ENCODE data around the gene AASDHPPT. TPM values are rescaled to one million over a fixed set of nuclear protein-coding genes. Genes with fewer than 3 reads are reported as not detected.
A peak's percentile ranks its signal among the peaks of the same experiment; 100 is the strongest.

Gene AASDHPPT
- total RNA-seq, 1 experiment from 2014 or later, result 69.0 TPM

- Histone ChIP-seq H3K4me3 (ENCODE audit: insufficient read depth, low read depth, low read length) (no peak overlapping the region), H3K27me3 (ENCODE audit: control insufficient read depth, insufficient read depth, low read length) (no peaks in the 10 kb centered on the region), H3K36me3 (replicated peaks; ENCODE audit: control insufficient read depth, insufficient read depth, low read length) (no peaks in the 10 kb centered on the region)
- no peak for DNase-seq
Observed at GRCh38 chr11:106063009-106063408, 14.5 kb upstream of the AASDHPPT start.

- Histone ChIP-seq H3K36me3 (replicated peaks; ENCODE audit: control insufficient read depth, insufficient read depth, low read length) (no peaks in the 10 kb centered on the region), H3K4me3 (ENCODE audit: insufficient read depth, low read depth, low read length) (no peak overlapping the region), H3K27me3 (ENCODE audit: control insufficient read depth, insufficient read depth, low read length) (no peaks in the 10 kb centered on the region)
- no peak for DNase-seq
Observed at GRCh38 chr11:106070606-106071005, 6.9 kb upstream of the AASDHPPT start.

DNA sequence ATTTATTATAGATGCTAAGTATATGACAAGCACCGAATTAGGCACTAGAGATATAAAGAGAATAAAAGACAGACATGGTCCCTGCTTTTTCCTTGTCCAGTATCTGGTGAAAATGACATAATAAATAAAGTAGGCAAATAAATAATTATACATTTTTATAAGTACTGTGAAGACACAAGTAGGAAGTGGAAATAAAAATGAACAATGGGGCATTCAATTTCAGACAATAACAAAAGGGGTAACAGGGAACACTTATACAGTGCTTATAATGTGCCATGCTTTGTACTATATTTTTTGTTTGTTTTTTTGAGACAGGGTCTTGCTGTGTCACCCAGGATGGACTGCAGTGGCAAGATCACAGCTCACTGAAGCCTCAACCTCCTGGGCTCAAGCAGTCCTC lies 4.7 kb upstream of the AASDHPPT start:
- Histone ChIP-seq H3K4me3 (ENCODE audit: insufficient read depth, low read depth, low read length) (no peak overlapping the region), H3K36me3 (replicated peaks; ENCODE audit: control insufficient read depth, insufficient read depth, low read length) (no peaks in the 10 kb centered on the region), H3K27me3 (ENCODE audit: control insufficient read depth, insufficient read depth, low read length) (no peaks in the 10 kb centered on the region)
- DNase-seq, result no peak

- Histone ChIP-seq H3K27me3 (ENCODE audit: control insufficient read depth, insufficient read depth, low read length) (no peaks in the 10 kb centered on the region), H3K36me3 (replicated peaks; ENCODE audit: control insufficient read depth, insufficient read depth, low read length) (peaks cover 8% of the 10 kb centered on the region), H3K4me3 (ENCODE audit: insufficient read depth, low read depth, low read length) (peak overlapping the region; percentile 73)
- no peak for DNase-seq
Observed at GRCh38 chr11:106076171-106076918, 1.1 kb upstream of the AASDHPPT start.

GRCh38 chr11:106076919-106077608 lies 398 bp upstream of the AASDHPPT start, which contains the start of gene KBTBD3:
Gene KBTBD3, minus strand, starts transcription at chr11:106077347. Its CDS starts 18,250 bp downstream, at chr11:106059097.
- no peaks in the 10 kb centered on the region for H3K27me3 ChIP-seq (ENCODE audit: control insufficient read depth, insufficient read depth, low read length)
- DNase-seq, result peak; percentile 89
- peak within 1 kb of the TSS; percentile 93 for H3K4me3 ChIP-seq (ENCODE audit: insufficient read depth, low read depth, low read length)
- H3K36me3 ChIP-seq (replicated peaks; ENCODE audit: control insufficient read depth, insufficient read depth, low read length), result peaks cover 10% of the 10 kb centered on the region

DNA sequence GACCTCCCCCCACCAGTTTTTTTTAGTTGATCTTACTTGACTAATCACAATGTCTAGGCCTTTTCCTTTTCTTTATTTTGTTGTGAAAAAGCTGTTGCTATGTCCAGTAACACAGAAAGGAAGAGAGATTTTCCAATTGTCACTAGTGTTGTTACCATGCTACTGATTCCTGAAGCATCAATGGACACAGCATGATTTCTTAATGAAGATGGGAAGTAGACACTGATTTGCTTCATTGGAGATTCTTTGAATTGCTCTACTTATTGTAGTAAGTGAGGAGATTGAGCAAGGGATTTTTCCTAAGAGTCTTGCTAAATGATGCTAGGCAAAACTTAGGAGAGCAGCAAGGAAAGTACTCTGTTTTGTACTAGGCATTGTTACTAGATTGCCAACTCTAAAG lies 4.6 kb downstream of the AASDHPPT start:
- Histone ChIP-seq H3K4me3 (ENCODE audit: insufficient read depth, low read depth, low read length) (no peak overlapping the region), H3K27me3 (ENCODE audit: control insufficient read depth, insufficient read depth, low read length) (no peaks in the 10 kb centered on the region), H3K36me3 (replicated peaks; ENCODE audit: control insufficient read depth, insufficient read depth, low read length) (peaks cover 11% of the 10 kb centered on the region)
- DNase-seq, result no peak

DNA sequence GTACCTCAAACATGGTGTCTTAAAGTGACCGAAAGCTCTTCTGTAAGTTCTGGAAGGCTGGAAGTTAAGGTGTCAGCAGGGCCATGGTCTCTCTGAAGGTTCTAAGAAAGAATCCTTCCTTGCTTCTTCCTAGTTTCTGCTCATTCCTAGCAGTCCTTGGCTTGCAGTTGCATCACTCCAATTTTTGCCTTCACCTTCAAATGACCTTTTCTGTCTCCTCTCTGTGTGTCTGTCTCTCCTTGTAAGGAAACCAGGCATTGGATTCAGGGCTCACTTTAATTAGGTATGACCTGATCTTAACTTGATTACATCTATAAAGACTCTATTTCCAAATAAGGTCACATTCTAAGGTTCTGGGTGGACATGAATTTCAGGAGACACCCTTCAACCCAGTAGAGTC lies 8.7 kb downstream of the AASDHPPT start:
- DNase-seq, result no peak
- no peaks in the 10 kb centered on the region for H3K27me3 ChIP-seq (ENCODE audit: control insufficient read depth, insufficient read depth, low read length)
- H3K36me3 ChIP-seq (replicated peaks; ENCODE audit: control insufficient read depth, insufficient read depth, low read length), result peaks cover 3% of the 10 kb centered on the region
- no peak overlapping the region for H3K4me3 ChIP-seq (ENCODE audit: insufficient read depth, low read depth, low read length)

GRCh38 chr11:106086850-106087249 lies 9.4 kb downstream of the AASDHPPT start:
- no peaks in the 10 kb centered on the region for H3K27me3 ChIP-seq (ENCODE audit: control insufficient read depth, insufficient read depth, low read length)
- DNase-seq, result no peak
- H3K4me3 ChIP-seq (ENCODE audit: insufficient read depth, low read depth, low read length), result no peak overlapping the region
- H3K36me3 ChIP-seq (replicated peaks; ENCODE audit: control insufficient read depth, insufficient read depth, low read length), result peaks cover 6% of the 10 kb centered on the region

- Histone ChIP-seq H3K4me3 (ENCODE audit: insufficient read depth, low read depth, low read length) (no peak overlapping the region), H3K27me3 (ENCODE audit: control insufficient read depth, insufficient read depth, low read length) (no peaks in the 10 kb centered on the region), H3K36me3 (replicated peaks; ENCODE audit: control insufficient read depth, insufficient read depth, low read length) (peaks cover 6% of the 10 kb centered on the region)
- DNase-seq, result no peak
Observed at GRCh38 chr11:106087815-106088435, 10.5 kb downstream of the AASDHPPT start.

- Histone ChIP-seq H3K4me3 (ENCODE audit: insufficient read depth, low read depth, low read length) (no peak overlapping the region), H3K27me3 (ENCODE audit: control insufficient read depth, insufficient read depth, low read length) (no peaks in the 10 kb centered on the region), H3K36me3 (replicated peaks; ENCODE audit: control insufficient read depth, insufficient read depth, low read length) (peaks cover 9% of the 10 kb centered on the region)
- DNase-seq, result no peak
Observed at GRCh38 chr11:106088896-106089295, 11.4 kb downstream of the AASDHPPT start.

- Histone ChIP-seq H3K4me3 (ENCODE audit: insufficient read depth, low read depth, low read length) (no peak overlapping the region), H3K27me3 (ENCODE audit: control insufficient read depth, insufficient read depth, low read length) (no peaks in the 10 kb centered on the region), H3K36me3 (replicated peaks; ENCODE audit: control insufficient read depth, insufficient read depth, low read length) (peaks cover 15% of the 10 kb centered on the region)
- no peak for DNase-seq
Observed at GRCh38 chr11:106091480-106092123, 14.1 kb downstream of the AASDHPPT start.

GRCh38 chr11:106092446-106092845 lies 15.0 kb downstream of the AASDHPPT start:
- DNase-seq, result no peak
- H3K27me3 ChIP-seq (ENCODE audit: control insufficient read depth, insufficient read depth, low read length), result no peaks in the 10 kb centered on the region
- H3K36me3 ChIP-seq (replicated peaks; ENCODE audit: control insufficient read depth, insufficient read depth, low read length), result peaks cover 18% of the 10 kb centered on the region
- no peak overlapping the region for H3K4me3 ChIP-seq (ENCODE audit: insufficient read depth, low read depth, low read length)

DNA sequence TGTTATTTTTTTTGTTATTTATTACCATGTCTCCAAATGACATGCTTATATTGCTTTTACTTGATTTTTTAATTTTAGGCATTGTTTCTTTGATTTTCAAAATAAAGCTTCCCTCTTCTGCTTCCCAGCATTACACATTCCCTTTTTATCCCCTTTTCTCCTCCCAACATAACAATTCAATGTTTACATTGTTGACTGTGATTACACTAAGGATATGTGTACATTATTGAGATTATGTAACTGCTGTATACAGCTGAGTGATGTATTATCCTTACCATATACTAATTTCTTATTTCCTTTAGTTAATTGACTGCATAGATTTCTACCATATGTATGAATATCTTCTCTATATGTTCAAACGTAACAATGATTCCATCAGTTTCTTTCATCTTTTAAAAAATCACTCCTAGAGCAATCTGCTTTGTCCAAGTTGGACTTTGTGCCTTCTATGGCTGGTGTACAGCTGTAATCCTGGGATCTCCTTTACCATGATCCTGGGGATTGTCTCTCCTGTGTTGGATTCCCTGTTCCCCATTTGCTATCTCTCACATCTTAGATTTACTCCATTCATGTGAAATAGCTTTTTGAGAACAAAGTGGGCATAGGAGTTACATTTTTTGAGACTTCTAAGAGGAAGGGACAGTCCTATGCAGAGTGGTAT lies 21.6 kb downstream of the AASDHPPT start:
- no peaks in the 10 kb centered on the region for H3K27me3 ChIP-seq (ENCODE audit: control insufficient read depth, insufficient read depth, low read length)
- DNase-seq, result no peak

GRCh38 chr11:106101370-106101769 lies 23.9 kb downstream of the AASDHPPT start:
- no peak for DNase-seq
- no peak overlapping the region for H3K4me3 ChIP-seq (ENCODE audit: insufficient read depth, low read depth, low read length)

More for the DNA sequence above, 21.6 kb downstream of the AASDHPPT start:
- no peak overlapping the region for H3K4me3 ChIP-seq (ENCODE audit: insufficient read depth, low read depth, low read length)
- H3K36me3 ChIP-seq (replicated peaks; ENCODE audit: control insufficient read depth, insufficient read depth, low read length), result peaks cover 10% of the 10 kb centered on the region

More at GRCh38 chr11:106101370-106101769, 23.9 kb downstream of the AASDHPPT start:
- Histone ChIP-seq H3K36me3 (replicated peaks; ENCODE audit: control insufficient read depth, insufficient read depth, low read length) (peaks cover 5% of the 10 kb centered on the region; the same call in 1 of the 2 replicates), H3K27me3 (ENCODE audit: control insufficient read depth, insufficient read depth, low read length) (no peaks in the 10 kb centered on the region)

All from H7 (cell line).